Measurements from ENCODE around the gene CAMK2B. TPM values are rescaled to one million over a fixed set of nuclear protein-coding genes. Genes with fewer than 3 reads are reported as not detected.
A peak's percentile ranks its signal among the peaks of the same experiment; 100 is the strongest.

CAMK2B gene
- total RNA-seq, 4 donors from 2014 or later = 35.3 to 64.8 (median 46.0) TPM

- intact Hi-C loops (cut with DNase I; ENCODE audit: low total_unique reads) (loop anchor here (2.0 kb wide), 1 partner anchor 42 kb away; the partner anchor contains the start of gene CAMK2B), in situ Hi-C loops (cut with MboI; ENCODE audit: low sequenced_read_pairs in 4 of 4) (no loop called here)
- Histone ChIP-seq H3K4me1 (peaks cover 59 to 64% of the 10 kb centered on the region in 2 donors), H3K4me3 (no peak overlapping the region), H3K27me3 (no peaks in the 10 kb centered on the region), H3K36me3 (no peaks in the 10 kb centered on the region), H3K27ac (peak overlapping the region; percentile 91 to 94 (median 92)), H3K9me3 (no peaks in the 10 kb centered on the region)
- no peak for ATAC-seq
- TF ChIP-seq CTCF (IDR thresholded peaks at IDR 0.05 in 4 of 5, conservative IDR thresholded peaks at IDR 0.05 in 1 of 5) (no peak), POLR2A (IDR thresholded peaks at IDR 0.05) (no peak)
- DNase-seq = peak; percentile 4 to 15
These were observed 42.7 kb downstream of the CAMK2B start for GRCh38 chr7:44282601-44283171.

- TF ChIP-seq CTCF (IDR thresholded peaks at IDR 0.05 in 4 of 5, conservative IDR thresholded peaks at IDR 0.05 in 1 of 5) (no peak), POLR2A (IDR thresholded peaks at IDR 0.05) (no peak)
- Histone ChIP-seq H3K27ac (peak overlapping the region; percentile 91 to 94 (median 92)), H3K27me3 (no peaks in the 10 kb centered on the region), H3K9me3 (no peaks in the 10 kb centered on the region), H3K36me3 (no peaks in the 10 kb centered on the region), H3K4me3 (no peak overlapping the region), H3K4me1 (peaks cover 66 to 71% of the 10 kb centered on the region in 2 donors)
- intact Hi-C loops (cut with DNase I; ENCODE audit: low total_unique reads) (loop anchor here (2.0 kb wide), 1 partner anchor 43 kb away; the partner anchor contains the start of gene CAMK2B), in situ Hi-C loops (cut with MboI; ENCODE audit: low sequenced_read_pairs in 4 of 4) (no loop called here)
- DNase-seq (peak; percentile 1 to 13), ATAC-seq (no peak)
These were observed 43.4 kb downstream of the CAMK2B start for GRCh38 chr7:44281811-44282600.

- Histone ChIP-seq H3K4me3 (no peak overlapping the region), H3K36me3 (no peaks in the 10 kb centered on the region), H3K9me3 (no peaks in the 10 kb centered on the region), H3K27ac (peak overlapping the region; percentile 91 to 94 (median 92)), H3K27me3 (no peaks in the 10 kb centered on the region), H3K4me1 (peaks cover 68 to 73% of the 10 kb centered on the region in 2 donors)
- TF ChIP-seq POLR2A (IDR thresholded peaks at IDR 0.05) (no peak), CTCF (IDR thresholded peaks at IDR 0.05 in 4 of 5, conservative IDR thresholded peaks at IDR 0.05 in 1 of 5) (no peak)
- intact Hi-C loops (cut with DNase I; ENCODE audit: low total_unique reads) (no loop called here), in situ Hi-C loops (cut with MboI; ENCODE audit: low sequenced_read_pairs in 4 of 4) (no loop called here)
- DNase-seq (peak; percentile 11 to 61), ATAC-seq (peak; percentile 6 to 8)
These were observed 44.2 kb downstream of the CAMK2B start for GRCh38 chr7:44280993-44281721.

GRCh38 chr7:44280636-44280992, 44.8 kb downstream of the CAMK2B start:
- H3K27ac ChIP-seq = peak overlapping the region; percentile 91 to 94 (median 92)
- no peaks in the 10 kb centered on the region for H3K36me3 ChIP-seq
- H3K9me3 ChIP-seq = no peaks in the 10 kb centered on the region
- peak; percentile 8 to 15 for ATAC-seq
- H3K4me1 ChIP-seq = peaks cover 69 to 75% of the 10 kb centered on the region in 2 donors
- intact Hi-C loops (cut with DNase I; ENCODE audit: low total_unique reads) = no loop called here
- TF ChIP-seq POLR2A (IDR thresholded peaks at IDR 0.05) (no peak), CTCF (IDR thresholded peaks at IDR 0.05 in 4 of 5, conservative IDR thresholded peaks at IDR 0.05 in 1 of 5) (no peak)
- H3K27me3 ChIP-seq = no peaks in the 10 kb centered on the region
- DNase-seq = peak; percentile 14 to 41
- in situ Hi-C loops (cut with MboI; ENCODE audit: low sequenced_read_pairs in 4 of 4) = no loop called here
- H3K4me3 ChIP-seq = no peak overlapping the region

Data from gastrocnemius medialis (tissue), 4 donors.